HG02943 (cell line): ENCODE results near the gene MARCHF9.
A peak's percentile ranks its signal among the peaks of the same experiment; 100 is the strongest.

Experiments
- ATAC-seq: cut with Tn5 transposase; IDR thresholded peaks from one replicate; pipeline ENCODE4 v1.9.1; 2021; ENCODE audit warnings: mild to moderate bottlenecking, low read depth, moderate library complexity; ENCODE audit not compliant: unreplicated experiment

Gene MARCHF9

DNA sequence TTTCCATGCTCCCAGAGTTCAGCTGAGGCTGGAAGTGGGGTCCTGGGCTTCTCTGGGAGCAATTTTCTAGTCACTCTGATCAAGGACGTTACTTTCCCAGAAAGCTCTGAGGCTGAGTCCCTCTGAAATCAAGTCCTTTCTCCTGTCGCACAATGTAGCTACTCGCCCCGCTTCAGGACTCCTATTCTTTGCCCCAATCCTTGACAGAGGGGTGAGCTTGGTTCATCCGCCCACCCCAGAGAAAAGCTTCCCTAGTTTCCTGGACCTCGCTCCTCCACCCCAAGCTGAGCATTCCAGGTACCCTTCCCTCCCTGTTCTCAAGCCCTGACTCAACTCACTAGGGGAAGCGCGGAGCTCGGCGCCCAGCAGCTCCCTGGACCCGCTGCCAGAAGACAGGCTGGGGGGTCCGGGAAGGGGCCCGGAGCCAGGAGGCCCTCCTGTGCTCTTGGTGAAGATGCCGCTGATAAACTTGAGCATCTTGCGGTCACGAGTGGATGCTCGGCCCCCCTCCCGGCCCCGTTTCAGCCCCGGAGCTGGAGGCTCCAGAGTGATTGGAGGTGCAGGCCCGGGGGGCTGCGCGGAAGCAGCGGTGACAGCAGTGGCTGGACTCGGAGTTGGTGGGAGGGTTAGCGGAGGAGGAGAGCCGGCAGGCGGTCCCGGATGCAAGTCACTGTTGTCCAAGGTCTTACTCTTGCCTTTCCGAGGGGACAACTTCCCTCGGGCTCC, 18.0 kb upstream of the MARCHF9 start:
- no peak for ATAC-seq

- no peak for ATAC-seq
Measured at GRCh38 chr12:57737467-57738460, 17.1 kb upstream of the MARCHF9 start.

- no peak for ATAC-seq
Measured at GRCh38 chr12:57738661-57739237, 16.2 kb upstream of the MARCHF9 start, which contains the start of gene AGAP2. Gene AGAP2 (minus strand): TSS chr12:57738742. CDS start chr12:57738246, 496 bp downstream.

DNA sequence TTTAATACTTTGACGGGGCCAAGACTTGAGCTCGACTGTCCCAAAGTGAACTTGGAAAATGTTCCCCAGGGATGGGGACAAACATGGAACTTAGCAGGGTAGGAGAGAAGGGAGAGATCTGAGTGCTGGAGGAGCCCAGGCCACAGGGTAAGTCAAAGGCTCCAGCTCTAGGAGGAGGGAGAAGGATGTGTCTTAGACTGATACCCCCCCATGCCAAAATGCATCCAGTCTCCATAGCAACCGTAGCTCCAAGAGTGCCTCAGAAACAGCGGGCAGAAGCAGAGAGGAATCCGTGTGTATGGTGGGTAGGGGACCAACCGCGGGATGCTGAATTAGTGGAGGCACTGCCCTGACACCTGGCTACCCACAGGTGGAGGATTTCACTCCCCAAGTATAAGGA, 15.5 kb upstream of the MARCHF9 start:
- ATAC-seq, result no peak

- ATAC-seq, result no peak
Measured at GRCh38 chr12:57739914-57740538, 14.9 kb upstream of the MARCHF9 start.

DNA sequence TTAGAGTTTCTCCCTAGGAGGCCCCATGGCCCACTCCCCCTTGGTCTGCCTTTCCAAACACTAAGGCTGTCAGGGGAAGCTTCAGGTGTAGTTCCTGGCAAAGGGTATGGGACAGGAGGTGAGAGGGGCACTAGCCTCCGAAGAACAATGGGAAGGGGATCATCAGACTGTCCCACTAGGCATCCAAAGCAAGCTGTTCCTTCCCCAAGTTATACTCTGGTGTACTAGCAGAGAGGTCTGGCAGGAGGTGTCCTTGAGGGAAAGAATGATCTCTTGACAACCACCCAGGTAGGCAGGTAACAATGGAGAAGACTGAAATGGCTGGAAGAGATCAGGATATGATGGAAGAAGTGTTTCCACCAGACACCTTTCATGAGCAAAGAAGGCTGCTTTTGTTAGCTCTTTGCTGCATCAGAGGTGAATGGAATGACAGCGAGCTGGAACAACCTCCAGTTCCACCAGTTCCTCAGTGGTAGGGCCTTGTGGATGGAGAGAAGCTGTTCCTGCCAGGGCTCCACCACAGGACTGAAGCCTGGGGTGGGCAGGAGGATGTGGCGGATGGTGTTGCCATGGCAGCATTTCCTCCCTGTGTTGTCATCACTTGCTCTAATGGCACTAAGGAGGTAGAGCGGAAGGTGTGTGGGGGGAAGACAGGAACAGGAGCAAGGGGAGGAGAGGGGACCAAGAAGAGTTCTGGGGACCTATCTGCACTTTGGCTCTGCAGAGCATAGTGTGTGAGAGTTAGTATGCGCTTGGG, 14.1 kb upstream of the MARCHF9 start:
- no peak for ATAC-seq

GRCh38 chr12:57741413-57741789, 13.5 kb upstream of the MARCHF9 start:
- no peak for ATAC-seq

DNA sequence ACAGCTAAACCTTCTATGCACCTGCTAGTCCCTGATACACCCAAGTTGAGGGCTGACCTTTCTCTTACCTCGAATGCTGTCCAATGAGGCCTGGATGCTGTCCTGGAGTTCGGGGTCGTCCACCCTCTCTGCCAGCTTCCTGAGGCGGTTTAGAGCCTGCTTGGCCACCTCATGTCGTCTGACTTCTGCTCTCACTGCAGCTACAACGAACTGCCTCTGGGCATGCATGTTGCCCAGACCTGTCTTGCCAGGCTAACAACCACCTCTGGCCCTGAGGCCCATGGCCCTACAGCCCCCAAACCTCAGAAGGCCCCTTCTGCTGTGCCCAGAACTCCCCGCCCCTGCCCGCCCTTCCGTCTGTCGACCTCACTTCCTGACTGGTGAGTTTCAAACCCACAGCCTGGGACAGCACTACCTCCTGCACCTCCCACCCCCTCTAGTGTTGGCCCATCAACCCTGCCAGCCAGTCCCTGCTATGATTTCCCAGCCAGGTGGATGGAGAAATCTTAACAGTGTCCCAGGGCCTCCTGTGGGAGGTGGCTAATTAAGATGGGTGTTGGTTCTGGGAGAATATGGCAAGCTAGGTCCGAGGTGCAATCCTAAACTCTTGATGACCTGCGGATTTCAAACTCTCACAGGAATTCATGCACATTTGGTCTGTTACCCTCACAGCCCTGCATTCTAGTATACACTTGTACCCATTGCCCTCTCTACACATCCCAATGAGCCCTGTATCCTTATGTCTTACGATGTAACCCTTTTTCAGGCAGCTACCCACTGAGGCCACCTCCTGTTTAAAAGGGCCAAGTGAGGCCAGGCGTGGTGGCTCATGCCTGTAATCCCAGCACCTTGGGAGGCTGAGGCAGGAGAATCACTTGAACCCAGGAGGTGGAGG, 12.8 kb upstream of the MARCHF9 start:
- peak; percentile 56 for ATAC-seq

DNA sequence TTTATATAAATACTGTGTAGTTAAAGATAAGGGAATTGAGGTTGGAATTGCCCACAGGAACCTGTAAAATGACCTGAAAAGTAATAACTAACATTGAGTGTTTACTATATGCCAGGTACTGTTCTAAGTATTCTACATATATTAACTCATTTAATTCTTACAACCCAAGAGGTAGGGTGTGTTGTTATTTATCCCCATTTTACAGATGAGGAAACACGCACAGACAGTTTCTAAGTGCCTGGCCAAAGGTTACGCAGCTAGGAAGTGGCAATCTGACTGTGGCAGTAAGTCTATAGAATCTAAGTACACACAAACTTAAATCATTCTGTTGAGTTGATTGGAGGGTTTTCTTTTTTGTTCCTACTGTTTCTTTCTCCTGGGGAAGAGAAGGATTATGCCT, 11.1 kb upstream of the MARCHF9 start:
- ATAC-seq, result no peak

DNA sequence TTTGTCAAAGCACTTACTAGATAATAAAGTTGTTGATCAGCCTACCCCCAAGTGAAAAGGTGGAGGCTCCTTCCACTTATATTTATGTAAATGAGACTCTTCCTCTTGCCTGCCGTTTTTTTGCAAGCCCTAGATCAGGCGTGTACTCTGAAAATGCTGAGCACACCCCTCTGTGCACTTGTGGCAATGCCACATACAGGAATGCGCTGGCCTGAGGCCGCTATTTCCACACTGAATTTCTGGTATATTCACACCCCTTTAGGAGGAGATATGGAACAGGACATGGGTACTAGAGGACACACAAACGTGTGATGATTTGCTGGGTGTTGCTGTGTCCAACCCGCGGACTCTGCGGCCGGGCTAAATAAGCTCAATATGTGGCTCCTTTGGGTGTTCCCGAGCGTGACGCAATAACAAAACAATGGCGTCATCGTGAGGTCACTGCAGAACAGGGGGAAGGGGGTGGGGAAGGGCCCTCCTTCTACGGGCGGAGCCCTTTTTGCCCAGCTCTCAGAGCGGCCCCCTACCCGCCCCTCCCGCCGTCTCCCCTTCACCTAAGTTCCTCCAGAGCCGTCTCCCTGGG, 10.6 kb upstream of the MARCHF9 start:
- ATAC-seq, result peak; percentile 29

DNA sequence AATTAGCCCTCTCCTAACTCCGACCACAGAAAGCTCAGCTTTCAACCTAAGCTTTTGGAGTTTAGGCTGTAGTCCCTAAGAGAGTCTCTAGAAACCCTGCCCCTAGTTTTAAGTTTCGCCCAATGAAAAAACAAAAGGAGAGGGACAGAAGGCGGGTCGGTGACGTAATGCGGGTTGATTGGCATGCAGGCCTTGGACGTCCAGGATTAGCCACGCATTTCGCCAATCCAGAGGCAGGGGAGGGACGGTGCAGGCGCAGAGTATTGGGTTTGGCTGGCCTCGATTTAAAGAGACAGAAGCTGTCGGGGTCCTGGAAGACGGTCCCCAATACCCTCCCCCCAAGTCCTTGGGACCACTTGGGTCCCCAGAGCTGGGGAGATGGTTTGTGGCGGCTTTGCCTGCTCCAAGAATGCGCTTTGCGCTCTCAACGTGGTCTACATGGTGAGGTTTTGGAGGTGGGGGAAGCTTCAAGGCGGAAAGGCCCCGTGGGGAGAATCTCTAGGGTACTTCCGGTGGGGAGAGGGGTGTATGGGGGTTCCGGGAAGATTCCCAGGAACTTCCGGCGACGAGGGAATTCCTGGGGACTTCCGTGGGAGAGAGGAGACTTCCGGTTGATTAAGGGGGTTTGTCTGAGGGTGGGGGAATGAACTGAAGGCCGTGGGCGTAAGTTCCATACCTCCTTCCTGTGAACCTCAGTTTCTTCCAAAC, 10.0 kb upstream of the MARCHF9 start, which contains the start of gene TSPAN31:
Gene TSPAN31, plus strand, starts transcription at position 263 of the 708 bp plus-strand sequence. Its CDS starts 116 bp downstream, at position 379.
- peak; percentile 86 for ATAC-seq

DNA sequence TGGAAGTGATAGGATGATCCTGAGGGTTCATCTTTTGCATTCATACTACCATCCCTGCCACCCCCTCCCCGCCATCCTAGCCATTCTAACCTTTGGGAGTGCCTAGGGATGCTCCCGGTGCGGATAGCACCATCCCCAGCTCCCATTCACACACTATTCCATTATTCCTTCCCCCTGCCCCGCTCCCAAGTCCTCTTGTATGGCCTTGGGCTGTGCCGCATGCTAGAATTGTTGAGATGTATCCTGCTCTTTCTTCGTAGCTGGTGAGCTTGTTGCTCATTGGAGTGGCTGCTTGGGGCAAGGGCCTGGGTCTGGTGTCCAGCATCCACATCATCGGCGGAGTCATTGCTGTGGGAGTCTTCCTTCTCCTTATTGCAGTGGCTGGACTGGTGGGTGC, 9.4 kb upstream of the MARCHF9 start:
- no peak for ATAC-seq

DNA sequence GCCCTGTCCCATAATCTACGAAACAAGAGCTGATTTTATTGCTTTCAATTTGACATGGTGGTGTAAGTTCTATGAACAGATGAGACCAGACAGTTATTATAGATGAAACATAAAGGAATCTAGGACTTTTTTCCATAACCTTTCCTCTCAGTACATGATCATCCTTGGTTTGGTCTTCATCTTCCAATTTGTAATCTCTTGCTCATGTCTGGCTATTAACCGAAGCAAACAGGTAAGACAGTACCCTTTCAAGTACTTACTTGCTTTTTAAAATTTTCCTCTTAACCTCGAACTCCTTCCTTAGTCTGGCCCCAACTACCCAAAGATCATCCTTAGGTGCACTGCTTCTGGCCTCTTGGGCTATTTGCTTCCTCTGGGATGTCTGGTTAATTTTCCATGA, 8.9 kb upstream of the MARCHF9 start:
- no peak for ATAC-seq

DNA sequence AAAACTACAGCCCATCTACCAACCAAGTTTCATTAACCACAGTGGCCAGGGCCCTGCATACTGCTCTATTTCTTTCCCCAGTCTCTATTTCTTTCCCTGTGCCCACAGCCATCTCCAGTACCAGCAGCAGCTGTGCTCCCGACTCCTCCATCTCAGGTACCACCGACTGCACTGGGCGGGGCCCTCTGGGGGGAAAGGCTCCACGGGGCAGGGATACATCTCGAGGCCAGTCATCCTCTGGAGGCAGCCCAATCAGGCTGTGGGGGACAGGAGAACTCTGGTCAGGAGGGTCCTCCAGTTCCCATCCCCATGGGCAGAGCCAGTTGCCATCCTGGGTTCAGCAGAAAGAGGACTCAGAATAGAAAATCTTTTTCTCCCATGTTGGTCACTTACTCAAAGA, 5.8 kb upstream of the MARCHF9 start:
- ATAC-seq, result no peak

DNA sequence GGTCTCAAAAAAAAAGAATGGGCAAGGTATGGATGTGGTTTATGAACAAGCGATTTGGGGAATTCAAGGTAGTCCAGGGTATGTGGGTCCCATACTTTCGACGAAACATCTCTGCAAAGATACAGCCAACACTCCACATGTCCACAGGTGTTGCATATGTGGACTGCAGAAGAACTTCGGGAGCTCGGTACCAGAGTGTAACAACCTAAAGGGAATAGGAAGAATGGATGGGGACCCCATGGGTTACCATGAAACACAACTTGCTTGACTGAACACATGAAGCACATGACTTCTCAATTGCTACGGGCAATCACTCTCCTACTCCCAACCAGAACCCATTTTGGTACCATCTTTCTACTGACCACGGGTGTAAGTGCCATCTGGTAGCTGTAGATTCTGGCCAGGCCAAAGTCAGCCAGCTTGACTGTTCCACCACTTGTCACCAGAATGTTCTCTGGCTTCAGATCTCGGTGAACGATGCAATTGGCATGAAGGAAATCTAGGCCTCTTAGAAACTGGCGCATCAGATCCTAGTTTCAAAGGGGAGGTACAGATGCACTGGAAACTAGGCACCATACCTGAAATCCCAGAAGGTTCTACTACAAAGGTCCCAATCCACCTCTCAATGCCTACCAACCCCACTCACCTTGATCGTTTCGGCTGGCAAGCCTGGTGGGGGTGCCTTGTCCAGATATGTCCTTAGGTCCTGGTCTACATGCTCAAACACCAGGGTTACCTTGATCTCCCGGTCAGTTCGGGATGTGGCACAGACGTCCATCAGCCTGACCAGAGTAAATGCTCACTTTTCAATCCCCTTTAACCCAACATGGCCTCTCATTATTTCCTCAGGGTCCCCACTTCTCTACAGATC, 4.1 kb upstream of the MARCHF9 start:
- no peak for ATAC-seq

- ATAC-seq, result no peak
Measured at GRCh38 chr12:57751432-57751787, 3.5 kb upstream of the MARCHF9 start.
